Activated naive CD4-positive, alpha-beta T cell treated with anti-CD3 and anti-CD28 coated beads for 36 hours (primary cell): ENCODE measurements around the gene MICAL3. TPM values are rescaled to one million over a fixed set of nuclear protein-coding genes. Genes with fewer than 3 reads are reported as not detected.

Experiments
- CTCF ChIA-PET: fragments of 350-600 bp; sonication (Branson Sonifier 250); formaldehyde crosslinking; loops from one replicate; lab custom pipeline; 2021; ENCODE audit warnings: antibody characterized with exemption; lab: Charles Lee
- DNase-seq: peaks from one replicate; pipeline ENCODE4 v3.0.0-alpha.2; 2020
- H3K27ac Mint-ChIP-seq: one replicate; pipeline ENCODE4 v1.8.0; 2021; ENCODE audit warnings: mild to moderate bottlenecking, mixed read lengths
- H3K27me3 Mint-ChIP-seq: one replicate; pipeline ENCODE4 v1.8.0; 2021; ENCODE audit warnings: low read depth, mixed read lengths
- H3K36me3 Mint-ChIP-seq: one replicate; pipeline ENCODE4 v1.8.0; 2021; ENCODE audit warnings: low read depth, mixed read lengths
- H3K4me1 Mint-ChIP-seq: one replicate; pipeline ENCODE4 v1.8.0; 2021; ENCODE audit warnings: low read depth, mixed read lengths
- H3K4me3 Mint-ChIP-seq: one replicate; pipeline ENCODE4 v1.8.0; 2021; ENCODE audit warnings: mild to moderate bottlenecking, moderate library complexity, mixed read lengths
- H3K9me3 Mint-ChIP-seq: one replicate; pipeline ENCODE4 v1.8.0; 2021; ENCODE audit warnings: mixed read lengths
- intact Hi-C: fragments of 100-400 bp; cut with micrococcal nuclease; formaldehyde crosslinking; loops from one replicate; pipeline ENCODE4 v1.15.1; 2023
- total RNA-seq, 2 experiments: library from RNA; stranded (reverse); gene quantifications; one replicate each; pipeline ENCODE4 v1.2.3, GENCODE V29; 2021

The MICAL3 gene
- total RNA-seq, 2 experiments from 2014 or later, result 21.0 to 25.8 TPM

DNA sequence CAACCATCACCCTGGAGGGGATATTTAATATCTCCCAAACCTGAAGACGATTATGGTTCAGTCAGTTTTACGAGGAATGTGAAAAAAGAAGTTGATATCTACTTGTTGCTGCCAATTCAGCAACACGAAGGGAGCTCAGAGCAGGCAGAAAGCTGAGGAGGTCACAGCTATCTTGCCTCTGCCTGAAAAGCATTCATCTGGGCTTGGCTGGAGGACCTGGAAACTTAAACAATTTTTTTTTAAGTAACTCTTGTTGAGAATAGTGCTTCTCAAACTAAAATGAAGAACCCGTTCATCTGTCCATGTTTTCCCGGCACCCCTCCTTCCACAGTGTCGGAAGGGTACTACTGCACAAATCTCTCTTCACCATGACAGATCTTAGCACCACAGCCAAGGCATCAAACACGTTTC, 98.9 kb downstream of the MICAL3 start:
- H3K27me3 Mint-ChIP-seq, result no peaks in the 10 kb centered on the region
- H3K27ac Mint-ChIP-seq, result no peak overlapping the region
- intact Hi-C loops, result no loop called here
- H3K4me1 Mint-ChIP-seq, result peaks cover 8% of the 10 kb centered on the region
- DNase-seq, result no peak
- no peaks in the 10 kb centered on the region for H3K9me3 Mint-ChIP-seq
- no peak overlapping the region for H3K4me3 Mint-ChIP-seq
- CTCF ChIA-PET, result no interaction called here
- no peaks in the 10 kb centered on the region for H3K36me3 Mint-ChIP-seq

DNA sequence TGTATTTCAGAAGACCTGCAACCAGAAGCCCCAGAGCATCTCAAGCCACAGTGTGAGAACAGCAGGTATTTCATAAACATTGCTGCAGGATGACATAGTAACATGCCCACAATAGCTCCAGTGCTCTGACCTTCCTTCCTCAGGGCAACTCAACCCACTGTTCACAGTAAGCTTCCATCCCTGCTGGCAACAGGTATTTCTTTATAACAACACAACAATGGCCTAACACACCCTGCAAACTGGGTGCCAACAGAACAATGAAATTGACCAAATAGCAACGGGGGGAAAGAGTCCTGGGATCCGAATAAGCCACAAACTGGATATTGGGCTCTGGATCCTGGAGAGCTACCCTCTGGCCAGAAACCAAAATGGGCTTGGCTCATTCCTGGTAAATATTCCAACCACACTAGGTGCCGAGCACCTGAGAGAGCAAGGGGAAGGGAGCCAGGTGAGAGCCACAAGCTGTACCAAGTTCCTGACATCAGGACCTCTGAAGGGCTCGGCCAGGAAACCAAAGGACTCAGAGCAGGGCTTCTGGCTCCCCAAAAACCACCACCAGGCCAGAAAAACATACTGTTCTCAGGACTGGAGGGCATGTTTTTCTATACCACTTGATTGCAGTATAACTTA, 99.5 kb downstream of the MICAL3 start:
- intact Hi-C loops, result no loop called here
- no peaks in the 10 kb centered on the region for H3K27me3 Mint-ChIP-seq
- H3K9me3 Mint-ChIP-seq, result no peaks in the 10 kb centered on the region
- CTCF ChIA-PET, result no interaction called here
- H3K4me1 Mint-ChIP-seq, result peaks cover 10% of the 10 kb centered on the region
- no peak overlapping the region for H3K4me3 Mint-ChIP-seq
- DNase-seq, result no peak
- no peak overlapping the region for H3K27ac Mint-ChIP-seq
- no peaks in the 10 kb centered on the region for H3K36me3 Mint-ChIP-seq

DNA sequence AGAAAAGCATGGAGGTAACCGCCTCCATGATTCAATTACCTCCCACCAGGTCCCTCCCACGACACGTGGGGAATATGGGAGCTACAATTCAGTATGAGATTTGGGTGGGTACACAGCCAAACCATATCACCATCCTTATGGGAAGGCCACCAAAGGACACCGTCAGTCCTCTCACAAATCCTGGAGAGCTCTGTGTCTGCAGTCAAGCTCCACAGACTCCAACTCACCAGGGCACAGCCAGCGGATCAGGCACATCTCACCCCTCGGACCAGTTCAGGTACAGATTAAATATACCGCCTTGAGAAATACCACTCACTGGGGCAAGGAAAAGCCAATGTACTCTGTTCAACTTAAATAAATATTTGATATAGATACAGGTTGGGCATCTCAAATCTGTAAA, 100.3 kb downstream of the MICAL3 start:
- intact Hi-C loops, result no loop called here
- no peak overlapping the region for H3K27ac Mint-ChIP-seq
- H3K36me3 Mint-ChIP-seq, result no peaks in the 10 kb centered on the region
- no peaks in the 10 kb centered on the region for H3K27me3 Mint-ChIP-seq
- H3K9me3 Mint-ChIP-seq, result no peaks in the 10 kb centered on the region
- no peak overlapping the region for H3K4me3 Mint-ChIP-seq
- H3K4me1 Mint-ChIP-seq, result peaks cover 12% of the 10 kb centered on the region
- CTCF ChIA-PET, result interaction anchor here (1.7 kb wide), 1 partner anchor 32 kb away, joined by 3 read pairs; no protein-coding TSS in a partner anchor
- no peak for DNase-seq

DNA sequence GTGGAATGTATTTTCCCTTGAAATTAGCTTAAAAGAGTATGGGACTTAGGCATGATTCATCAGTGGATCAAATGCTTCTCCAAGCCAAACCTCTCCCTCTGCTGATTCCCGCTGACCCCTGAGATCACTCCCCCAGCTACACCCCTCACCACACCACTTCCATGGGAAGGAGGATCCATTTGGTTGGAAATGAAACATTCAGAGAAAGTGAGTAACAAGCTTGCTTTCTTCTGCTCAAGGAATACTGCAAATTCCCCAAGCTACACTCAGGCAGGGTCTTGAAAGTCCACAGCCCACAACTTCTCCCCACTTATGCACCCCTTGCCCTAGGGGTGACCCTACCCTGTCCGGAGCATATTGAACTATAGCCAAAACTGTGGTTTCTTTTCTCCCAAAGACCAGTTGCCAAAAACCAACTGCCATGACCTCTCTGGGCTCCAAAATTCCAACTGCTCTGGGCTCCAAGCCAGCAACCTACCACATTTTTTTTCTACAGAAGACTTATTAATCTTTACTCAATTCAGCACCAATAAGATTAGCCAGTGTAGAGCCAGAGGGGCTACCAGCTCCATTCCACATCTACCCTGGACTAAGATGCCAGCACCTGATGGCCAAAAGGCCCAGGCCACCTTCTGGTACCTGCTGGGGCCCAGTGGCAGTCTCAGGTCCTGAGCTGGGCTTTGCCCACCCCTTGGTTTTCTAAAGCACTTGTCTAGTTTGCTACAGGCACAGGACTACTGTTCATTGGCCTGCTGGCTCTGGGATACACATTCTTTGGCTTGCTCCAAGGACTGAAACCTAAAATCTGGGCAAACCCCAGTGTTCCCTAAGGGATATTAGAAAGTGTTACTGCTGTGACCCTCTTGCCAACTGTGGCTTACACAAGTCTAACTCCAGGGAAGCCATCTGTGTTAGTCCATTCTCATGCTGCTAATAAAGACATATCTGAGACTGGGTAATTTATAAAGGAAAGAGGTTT, 101.1 kb downstream of the MICAL3 start:
- DNase-seq, result no peak
- intact Hi-C loops, result no loop called here
- CTCF ChIA-PET, result interaction anchor here (1.7 to 2.1 kb wide), 2 partner anchors 31 to 153 kb away, joined by 3 to 6 read pairs; no protein-coding TSS in a partner anchor
- Mint-ChIP-seq H3K36me3 (no peaks in the 10 kb centered on the region), H3K4me1 (peaks cover 12% of the 10 kb centered on the region), H3K27me3 (no peaks in the 10 kb centered on the region), H3K4me3 (no peak overlapping the region), H3K9me3 (no peaks in the 10 kb centered on the region), H3K27ac (no peak overlapping the region)

DNA sequence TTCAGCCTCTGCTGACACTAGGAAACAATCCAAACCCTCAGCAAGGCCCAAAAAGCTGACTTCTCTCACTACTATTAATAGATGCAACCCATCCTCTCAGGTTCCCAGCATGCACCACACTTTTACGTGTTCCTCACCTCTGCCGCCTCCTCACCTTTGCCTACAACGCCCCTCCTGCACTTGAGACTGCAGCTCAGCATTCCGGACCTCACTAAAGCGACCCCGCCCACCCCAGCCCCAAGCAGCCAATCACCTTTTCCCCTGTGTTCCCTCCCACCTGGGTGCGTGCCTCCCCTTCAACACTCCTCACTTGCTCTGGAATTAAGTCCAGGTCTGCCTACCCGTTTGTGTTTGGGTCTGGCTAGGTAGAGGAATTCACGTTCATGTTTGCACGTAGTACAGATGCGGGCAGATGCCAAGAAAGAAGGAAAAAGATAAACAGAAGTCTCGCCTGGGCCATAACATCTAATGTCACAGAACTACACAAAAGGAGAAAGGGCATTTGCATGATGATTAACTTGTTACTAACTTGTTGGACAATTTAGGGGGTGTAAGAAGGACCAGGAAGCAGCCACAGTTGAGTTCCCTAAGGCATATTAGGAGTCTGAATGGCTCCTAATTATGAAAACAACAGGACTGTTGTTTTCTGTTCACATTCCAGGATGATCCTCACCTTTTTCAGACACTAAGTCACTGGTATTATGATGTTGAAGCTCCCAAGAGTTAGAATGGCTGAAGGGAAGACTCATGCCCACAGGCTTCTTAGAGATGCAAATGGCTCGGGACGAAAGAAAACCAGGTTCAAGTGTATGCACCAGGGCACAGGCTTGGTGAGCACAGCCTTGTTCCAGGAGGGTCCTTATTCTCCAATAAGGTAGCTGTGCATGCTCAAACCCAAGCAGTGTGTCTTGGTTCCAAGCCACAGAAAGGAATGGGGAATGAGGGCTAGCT, 102.2 kb downstream of the MICAL3 start:
- intact Hi-C loops, result no loop called here
- no peak for DNase-seq
- Mint-ChIP-seq H3K27ac (peak overlapping the region; percentile 21), H3K27me3 (no peaks in the 10 kb centered on the region), H3K36me3 (no peaks in the 10 kb centered on the region), H3K4me1 (peaks cover 12% of the 10 kb centered on the region), H3K4me3 (no peak overlapping the region), H3K9me3 (no peaks in the 10 kb centered on the region)
- CTCF ChIA-PET, result interaction anchor here (1.5 to 2.1 kb wide), 3 partner anchors 9 to 154 kb away, joined by 3 to 6 read pairs (median 4); no protein-coding TSS in a partner anchor

DNA sequence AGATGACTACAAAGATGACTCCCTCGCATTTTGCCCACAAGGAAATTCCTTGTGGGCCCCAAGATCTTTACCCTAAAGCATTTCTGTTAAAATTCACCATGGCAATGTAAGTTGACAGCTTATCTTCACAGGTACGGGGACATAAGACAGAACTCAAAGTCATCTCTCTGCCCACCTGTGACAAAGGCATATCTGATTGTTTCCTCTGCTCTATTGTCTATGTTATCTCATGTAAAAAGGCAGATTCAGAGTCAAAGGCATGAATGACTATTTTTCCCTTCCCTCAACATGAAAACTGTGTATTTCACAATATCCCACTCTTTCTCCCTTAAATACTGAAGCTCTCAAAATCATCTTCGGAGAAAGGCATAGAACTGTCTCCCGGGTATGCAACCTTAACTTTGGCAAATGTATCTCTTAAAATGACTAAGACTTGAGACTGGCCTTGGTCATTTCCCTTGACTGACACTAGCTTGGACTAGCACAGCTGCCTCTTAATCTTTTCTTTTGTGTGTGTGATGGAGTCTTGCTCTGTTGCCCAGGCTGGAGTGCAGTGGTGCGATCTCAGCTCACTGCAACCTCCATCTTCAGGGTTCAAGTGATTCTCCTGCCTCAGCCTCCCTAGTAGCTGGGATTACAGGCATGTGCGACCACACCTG, 103.2 kb downstream of the MICAL3 start:
- no peak for DNase-seq
- no peak overlapping the region for H3K27ac Mint-ChIP-seq
- CTCF ChIA-PET, result interaction anchor here (1.5 kb wide), 1 partner anchor 10 kb away, joined by 4 read pairs; no protein-coding TSS in a partner anchor
- H3K36me3 Mint-ChIP-seq, result no peaks in the 10 kb centered on the region
- peaks cover 12% of the 10 kb centered on the region for H3K4me1 Mint-ChIP-seq
- intact Hi-C loops, result no loop called here
- no peaks in the 10 kb centered on the region for H3K27me3 Mint-ChIP-seq
- no peaks in the 10 kb centered on the region for H3K9me3 Mint-ChIP-seq
- H3K4me3 Mint-ChIP-seq, result no peak overlapping the region

DNA sequence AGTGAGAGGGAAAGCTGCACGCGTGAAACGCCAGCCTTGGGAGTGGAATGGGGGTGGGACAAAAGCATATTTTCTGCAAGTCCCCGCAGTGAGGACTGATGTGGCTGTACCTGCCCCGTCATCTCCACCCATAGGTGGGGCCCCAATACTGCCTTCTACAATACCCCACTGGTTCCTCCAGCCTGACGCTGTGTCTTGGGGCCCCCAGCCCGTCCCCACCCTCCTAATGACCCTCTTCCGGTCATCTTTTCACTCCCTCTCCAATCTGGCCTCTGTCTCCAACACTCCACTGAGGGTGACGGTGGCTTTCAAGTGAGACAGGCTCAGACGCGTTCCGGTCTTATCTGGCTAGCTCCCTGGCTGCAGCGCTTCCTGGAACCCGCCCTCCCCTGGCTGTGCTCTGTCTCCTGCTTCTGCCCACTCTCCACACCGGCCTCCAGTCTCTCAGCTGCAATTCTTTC, 104.2 kb downstream of the MICAL3 start:
- Mint-ChIP-seq H3K27me3 (no peaks in the 10 kb centered on the region), H3K4me1 (peaks cover 12% of the 10 kb centered on the region), H3K4me3 (no peak overlapping the region), H3K36me3 (no peaks in the 10 kb centered on the region), H3K9me3 (no peaks in the 10 kb centered on the region), H3K27ac (no peak overlapping the region)
- no peak for DNase-seq
- intact Hi-C loops, result no loop called here
- CTCF ChIA-PET, result interaction anchor here (1.1 to 1.5 kb wide), 2 partner anchors 11 to 156 kb away, joined by 4 to 6 read pairs; no protein-coding TSS in a partner anchor

DNA sequence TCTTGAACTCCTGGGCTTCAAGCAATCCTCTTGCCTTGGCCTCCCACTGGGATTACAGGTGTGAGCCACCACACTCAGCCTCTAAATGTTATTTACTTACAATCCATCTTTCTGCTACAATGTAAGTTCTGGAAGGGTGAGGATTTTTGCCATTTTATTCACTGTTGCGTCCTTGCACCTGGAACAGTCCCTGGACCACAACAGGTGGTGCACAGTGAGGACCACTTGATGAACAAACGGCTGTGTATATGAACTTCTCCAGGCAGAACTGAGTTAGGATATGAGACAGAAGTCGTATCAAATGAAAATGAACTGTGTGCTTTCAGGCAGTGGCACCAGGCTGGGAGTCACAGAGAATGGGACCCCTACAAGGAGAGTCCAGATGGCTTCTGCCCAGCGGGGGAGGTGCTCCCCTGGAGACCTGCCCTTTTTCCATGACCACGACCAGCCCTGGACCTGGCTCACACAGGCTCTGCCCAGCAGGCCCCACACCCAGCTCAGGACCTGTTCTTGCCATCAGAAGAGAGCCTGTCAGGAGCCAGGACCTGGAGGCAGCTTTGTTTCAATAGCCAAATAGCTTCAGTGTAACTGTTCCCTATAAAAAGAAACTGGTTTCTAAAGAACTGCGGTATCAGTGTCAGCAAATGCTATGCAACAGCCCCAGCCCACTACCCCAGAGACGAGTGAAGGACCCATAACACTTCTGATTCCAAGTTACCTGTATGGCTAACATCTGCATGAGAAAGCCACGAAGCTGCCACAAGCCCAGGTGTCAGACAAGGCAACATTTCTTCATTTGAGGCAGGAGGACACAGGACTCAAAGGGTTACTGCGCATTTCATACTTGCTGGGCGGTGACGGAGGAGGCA, 104.9 kb downstream of the MICAL3 start:
- CTCF ChIA-PET, result interaction anchor here (0.6 to 1.1 kb wide), 2 partner anchors 59 to 157 kb away, joined by 3 to 6 read pairs; no protein-coding TSS in a partner anchor
- no peaks in the 10 kb centered on the region for H3K36me3 Mint-ChIP-seq
- intact Hi-C loops, result no loop called here
- H3K4me3 Mint-ChIP-seq, result no peak overlapping the region
- no peaks in the 10 kb centered on the region for H3K27me3 Mint-ChIP-seq
- H3K4me1 Mint-ChIP-seq, result peaks cover 12% of the 10 kb centered on the region
- H3K9me3 Mint-ChIP-seq, result no peaks in the 10 kb centered on the region
- no peak for DNase-seq
- H3K27ac Mint-ChIP-seq, result no peak overlapping the region

DNA sequence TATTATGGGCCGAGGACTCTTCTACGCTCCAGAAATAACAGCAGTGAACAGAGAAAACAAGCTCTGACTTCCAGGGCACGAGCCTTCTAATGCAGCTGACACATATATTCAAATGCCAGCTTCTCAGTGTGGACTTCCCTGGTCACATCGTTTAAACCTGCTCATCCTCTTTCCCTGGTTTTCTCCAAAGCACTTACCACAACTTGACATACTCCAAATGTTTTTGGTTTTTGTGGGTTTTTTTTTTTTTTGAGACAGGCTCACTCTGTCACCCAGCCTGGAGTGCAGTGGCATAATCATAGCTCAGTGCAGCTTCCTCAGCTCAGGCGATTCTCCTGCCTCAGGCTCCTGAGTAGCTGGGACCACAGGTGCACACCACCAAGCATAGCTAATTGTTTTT, 105.5 kb downstream of the MICAL3 start:
- H3K27me3 Mint-ChIP-seq, result no peaks in the 10 kb centered on the region
- CTCF ChIA-PET, result interaction anchor here (0.6 kb wide), 1 partner anchor 58 kb away, joined by 3 read pairs; no protein-coding TSS in a partner anchor
- intact Hi-C loops, result no loop called here

DNA sequence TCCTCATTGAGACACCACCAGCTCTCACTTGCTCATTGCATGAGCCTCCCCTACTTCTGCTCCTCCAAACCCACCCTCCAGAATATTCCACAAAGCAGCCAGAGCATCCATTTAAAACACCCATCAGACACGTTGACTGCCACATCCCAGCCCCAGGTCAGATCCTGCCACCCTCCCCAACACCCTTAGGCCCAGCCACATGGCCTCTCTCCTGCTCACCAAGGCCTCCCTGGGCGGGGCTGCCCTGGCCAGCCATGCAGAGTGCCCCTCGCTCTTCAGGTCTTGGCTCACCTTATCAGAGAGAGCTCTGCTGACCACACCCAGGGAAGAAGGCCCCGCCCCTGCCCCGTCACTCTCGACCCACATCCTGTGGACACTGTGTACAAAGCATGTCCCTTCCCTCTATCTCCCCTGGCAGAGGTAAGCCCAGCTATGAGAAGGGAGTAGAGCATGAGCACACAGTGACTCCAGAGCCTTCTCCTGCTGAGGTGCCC, 106.8 kb downstream of the MICAL3 start:
- intact Hi-C loops, result no loop called here
- H3K4me3 Mint-ChIP-seq, result no peak overlapping the region
- CTCF ChIA-PET, result no interaction called here
- H3K27me3 Mint-ChIP-seq, result no peaks in the 10 kb centered on the region
- H3K9me3 Mint-ChIP-seq, result no peaks in the 10 kb centered on the region
- H3K27ac Mint-ChIP-seq, result no peak overlapping the region
- H3K4me1 Mint-ChIP-seq, result peaks cover 12% of the 10 kb centered on the region
- no peak for DNase-seq
- no peaks in the 10 kb centered on the region for H3K36me3 Mint-ChIP-seq

More for the DNA sequence above, 105.5 kb downstream of the MICAL3 start:
- no peak for DNase-seq
- no peaks in the 10 kb centered on the region for H3K9me3 Mint-ChIP-seq
- no peak overlapping the region for H3K4me3 Mint-ChIP-seq
- H3K4me1 Mint-ChIP-seq, result peaks cover 12% of the 10 kb centered on the region
- H3K27ac Mint-ChIP-seq, result no peak overlapping the region
- H3K36me3 Mint-ChIP-seq, result no peaks in the 10 kb centered on the region
